Caco-2 (cell line): Measurements from ENCODE around the gene COX7A2L. TPM values are rescaled to one million over a fixed set of nuclear protein-coding genes. Genes with fewer than 3 reads are reported as not detected.
A peak's percentile ranks its signal among the peaks of the same experiment; 100 is the strongest.

Experiments
- BruUV-seq: library from RNA; stranded (reverse); fragments of 400-500 nt; replicated peaks from 2 replicates; lab custom pipeline; 2021; lab: Mats Ljungman, UMichigan
- CTCF ChIA-PET: fragments of 300-600 bp; sonication (Branson Sonifier 250); formaldehyde crosslinking; loops from one replicate; lab custom pipeline; 2022; ENCODE audit warnings: antibody characterized with exemption; lab: Charles Lee
- POLR2A ChIA-PET: fragments of 300-600 bp; sonication (Branson Sonifier 250); formaldehyde crosslinking; loops from one replicate; lab custom pipeline; 2022; ENCODE audit warnings: antibody characterized with exemption; lab: Charles Lee
- DNase-seq, 2 experiments: peaks; one replicate each; pipeline versions ENCODE4 v3.0.0 to v3.0.0-alpha.2; 2020 to 2022
- H3K27me3 ChIP-seq: replicated peaks from 2 replicates; pipeline ENCODE4 v1.6.0; 2011; ENCODE audit warnings: low read length; ENCODE audit not compliant: control insufficient read depth, insufficient read depth
- H3K36me3 ChIP-seq: 2 replicates; pipeline ENCODE4 v1.5.1; 2011; ENCODE audit warnings: low read length; ENCODE audit not compliant: control insufficient read depth, insufficient read depth
- H3K4me1 ChIP-seq: fragments of 250-450 bp; sonication (Bioruptor Pico); 2 replicates; pipeline ENCODE4 v1.5.1; 2020; ENCODE audit warnings: mild to moderate bottlenecking
- H3K4me3 ChIP-seq: 2 replicates; pipeline ENCODE4 v1.5.1; 2011; ENCODE audit warnings: low read depth, mild to moderate bottlenecking, control low read depth, low read length
- H3K9me3 ChIP-seq: fragments of 250-450 bp; sonication (Bioruptor Pico); 2 replicates; pipeline ENCODE4 v1.5.1; 2020; ENCODE audit warnings: mild to moderate bottlenecking, moderate library complexity
- H3K27ac Mint-ChIP-seq: one replicate; pipeline ENCODE4 v1.8.0; 2022; ENCODE audit warnings: mixed read lengths; ENCODE audit not compliant: unreplicated experiment
- H3K27me3 Mint-ChIP-seq: one replicate; pipeline ENCODE4 v1.8.0; 2022; ENCODE audit warnings: mixed read lengths; ENCODE audit not compliant: insufficient read depth, unreplicated experiment
- H3K36me3 Mint-ChIP-seq: one replicate; pipeline ENCODE4 v1.8.0; 2022; ENCODE audit warnings: mild to moderate bottlenecking, mixed read lengths; ENCODE audit not compliant: insufficient read depth, unreplicated experiment
- H3K4me1 Mint-ChIP-seq: one replicate; pipeline ENCODE4 v1.8.0; 2022; ENCODE audit warnings: low read depth, mixed read lengths; ENCODE audit not compliant: unreplicated experiment
- H3K4me3 Mint-ChIP-seq: one replicate; pipeline ENCODE4 v1.8.0; 2022; ENCODE audit warnings: mild to moderate bottlenecking, moderate library complexity, mixed read lengths; ENCODE audit not compliant: unreplicated experiment
- H3K9me3 Mint-ChIP-seq: one replicate; pipeline ENCODE4 v1.8.0; 2022; ENCODE audit warnings: mixed read lengths; ENCODE audit not compliant: unreplicated experiment
- intact Hi-C: fragments of 100-400 bp; cut with micrococcal nuclease; formaldehyde crosslinking; loops from one replicate; pipeline ENCODE4 v1.10.0; 2022; ENCODE audit not compliant: unreplicated experiment
- total RNA-seq: library from RNA; stranded (reverse); gene quantifications from 2 replicates; pipeline ENCODE4 v1.2.3, GENCODE V29; 2022
- TF ChIP-seq, protein P1 (sequence below), 2 experiments: fragments of 200-600 bp in 1 of 2; IDR thresholded peaks; 1 replicate in 1 of 2; 2 replicates in 1 of 2; pipeline versions ENCODE4 v1.5.1 to v1.8.0; 2011 to 2022; ENCODE audit warnings: antibody characterized with exemption in 1 of 2, control low read depth in 1 of 2, inconsistent platforms in 1 of 2, low read depth in 1 of 2, low read length in 1 of 2, mild to moderate bottlenecking in 1 of 2, moderate library complexity in 1 of 2; ENCODE audit not compliant: insufficient read depth in 1 of 2, severe bottlenecking in 1 of 2, unreplicated experiment in 1 of 2

The COX7A2L gene
- total RNA-seq, 1 experiment from 2014 or later: 125 TPM

GRCh38 chr2:42359965-42360483 is 993 bp downstream of the COX7A2L start:
- Mint-ChIP-seq H3K27ac (peak overlapping the region; percentile 97), H3K9me3 (no peaks in the 10 kb centered on the region), H3K4me3 (peak overlapping the region; percentile 89), H3K27me3 (no peaks in the 10 kb centered on the region), H3K36me3 (peaks cover 21% of the 10 kb centered on the region), H3K4me1 (peaks cover 18% of the 10 kb centered on the region)
- Histone ChIP-seq H3K4me3 (peak overlapping the region; percentile 91), H3K9me3 (no peaks in the 10 kb centered on the region), H3K4me1 (peaks cover 8% of the 10 kb centered on the region; the same call in 1 of the 2 replicates), H3K27me3 (no peaks in the 10 kb centered on the region), H3K36me3 (no peaks in the 10 kb centered on the region)
- BruUV-seq: TSS peak; percentile 68
- no peak for DNase-seq
- TF ChIP-seq, protein P1, sequence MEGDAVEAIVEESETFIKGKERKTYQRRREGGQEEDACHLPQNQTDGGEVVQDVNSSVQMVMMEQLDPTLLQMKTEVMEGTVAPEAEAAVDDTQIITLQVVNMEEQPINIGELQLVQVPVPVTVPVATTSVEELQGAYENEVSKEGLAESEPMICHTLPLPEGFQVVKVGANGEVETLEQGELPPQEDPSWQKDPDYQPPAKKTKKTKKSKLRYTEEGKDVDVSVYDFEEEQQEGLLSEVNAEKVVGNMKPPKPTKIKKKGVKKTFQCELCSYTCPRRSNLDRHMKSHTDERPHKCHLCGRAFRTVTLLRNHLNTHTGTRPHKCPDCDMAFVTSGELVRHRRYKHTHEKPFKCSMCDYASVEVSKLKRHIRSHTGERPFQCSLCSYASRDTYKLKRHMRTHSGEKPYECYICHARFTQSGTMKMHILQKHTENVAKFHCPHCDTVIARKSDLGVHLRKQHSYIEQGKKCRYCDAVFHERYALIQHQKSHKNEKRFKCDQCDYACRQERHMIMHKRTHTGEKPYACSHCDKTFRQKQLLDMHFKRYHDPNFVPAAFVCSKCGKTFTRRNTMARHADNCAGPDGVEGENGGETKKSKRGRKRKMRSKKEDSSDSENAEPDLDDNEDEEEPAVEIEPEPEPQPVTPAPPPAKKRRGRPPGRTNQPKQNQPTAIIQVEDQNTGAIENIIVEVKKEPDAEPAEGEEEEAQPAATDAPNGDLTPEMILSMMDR (IDR thresholded peaks at IDR 0.05; ENCODE audit: insufficient read depth in 1 of 2, low read depth in 1 of 2, low read length in 1 of 2, severe bottlenecking in 1 of 2, unreplicated experiment in 1 of 2): no peak
- intact Hi-C loops: loop anchor here (2.0 kb wide), 1 partner anchor 31 kb away; no protein-coding TSS in a partner anchor
- ChIA-PET POLR2A (interaction anchor here (0.6 kb wide), 3 partner anchors 93 to 254 kb away, joined by 3 to 6 read pairs (median 6); partner anchors contain the start of gene KCNG3), CTCF (interaction anchor here (0.6 kb wide), 3 partner anchors 342 to 1245 kb away, joined by 3 to 5 read pairs (median 4); no protein-coding TSS in a partner anchor)

GRCh38 chr2:42359304-42359964 is 1.6 kb downstream of the COX7A2L start:
- H3K36me3 ChIP-seq: no peaks in the 10 kb centered on the region
- H3K27me3 Mint-ChIP-seq: no peaks in the 10 kb centered on the region
- no peaks in the 10 kb centered on the region for H3K9me3 ChIP-seq
- BruUV-seq: no TSS peak
- TF ChIP-seq, protein P1 (IDR thresholded peaks at IDR 0.05; ENCODE audit: insufficient read depth in 1 of 2, low read depth in 1 of 2, low read length in 1 of 2, severe bottlenecking in 1 of 2, unreplicated experiment in 1 of 2): no peak
- DNase-seq: no peak
- peaks cover 18% of the 10 kb centered on the region for H3K4me1 Mint-ChIP-seq
- H3K4me3 ChIP-seq: peak overlapping the region; percentile 91
- peak overlapping the region; percentile 89 for H3K4me3 Mint-ChIP-seq
- CTCF ChIA-PET: no interaction called here
- peak overlapping the region; percentile 97 for H3K27ac Mint-ChIP-seq
- peaks cover 8% of the 10 kb centered on the region; the same call in 1 of the 2 replicates for H3K4me1 ChIP-seq
- no peaks in the 10 kb centered on the region for H3K27me3 ChIP-seq
- intact Hi-C loops: no loop called here
- no peaks in the 10 kb centered on the region for H3K9me3 Mint-ChIP-seq
- H3K36me3 Mint-ChIP-seq: peaks cover 21% of the 10 kb centered on the region
- POLR2A ChIA-PET: interaction anchor here (0.6 to 0.7 kb wide), 2 partner anchors 134 to 395 kb away, joined by 6 to 7 read pairs; partner anchors contain the start of gene KCNG3

GRCh38 chr2:42353792-42354429 is 7.1 kb downstream of the COX7A2L start:
- Histone ChIP-seq H3K27me3 (no peaks in the 10 kb centered on the region), H3K4me3 (no peak overlapping the region), H3K4me1 (no peaks in the 10 kb centered on the region), H3K9me3 (no peaks in the 10 kb centered on the region), H3K36me3 (no peaks in the 10 kb centered on the region)
- BruUV-seq: no TSS peak
- Mint-ChIP-seq H3K27ac (no peak overlapping the region), H3K4me1 (peaks cover 7% of the 10 kb centered on the region), H3K9me3 (no peaks in the 10 kb centered on the region), H3K27me3 (no peaks in the 10 kb centered on the region), H3K36me3 (peaks cover 31% of the 10 kb centered on the region), H3K4me3 (no peak overlapping the region)
- intact Hi-C loops: no loop called here
- ChIA-PET POLR2A (no interaction called here), CTCF (no interaction called here)
- no peak for DNase-seq
- TF ChIP-seq, protein P1 (IDR thresholded peaks at IDR 0.05; ENCODE audit: insufficient read depth in 1 of 2, low read depth in 1 of 2, low read length in 1 of 2, severe bottlenecking in 1 of 2, unreplicated experiment in 1 of 2): no peak
